NCI-H2107 treated with DMSO at 0.1 percent for 48 hours (cell line): Measurements from ENCODE around the gene IL3RA.
"Not testable (repeated sequence)": the region's sequence is repeated elsewhere in the genome, so short reads cannot be mapped to it uniquely, and the experiment has no call there.

Source experiments
- DNase-seq: peaks from one replicate; lab custom pipeline; 2025; ENCODE audit not compliant: unreplicated experiment; lab: John Stamatoyannopoulos, UW

IL3RA gene

GRCh38 chrX:1327651-1328304, 8.8 kb upstream of the IL3RA start:
- no peak for DNase-seq

- DNase-seq: no peak
Measured at GRCh38 chrX:1330605-1331004, 6.0 kb upstream of the IL3RA start.

- not testable (repeated sequence) for DNase-seq
Measured at GRCh38 chrX:1332433-1332832, 4.2 kb upstream of the IL3RA start.

GRCh38 chrX:1334854-1335253, 1.7 kb upstream of the IL3RA start:
- DNase-seq: no peak

GRCh38 chrX:1336948-1337779, 579 bp downstream of the IL3RA start:
- no peak for DNase-seq

- DNase-seq: no peak
Measured at GRCh38 chrX:1341545-1342184, 5.1 kb downstream of the IL3RA start.

GRCh38 chrX:1349606-1350005, 13.0 kb downstream of the IL3RA start:
- not testable (repeated sequence) for DNase-seq

- DNase-seq: no peak
Measured at GRCh38 chrX:1351981-1352714, 15.6 kb downstream of the IL3RA start.

- DNase-seq: no peak
Measured at GRCh38 chrX:1354036-1355019, 17.7 kb downstream of the IL3RA start.

- DNase-seq: no peak
Measured at GRCh38 chrX:1355131-1356046, 18.8 kb downstream of the IL3RA start.

- DNase-seq: no peak
Measured at GRCh38 chrX:1357993-1358392, 21.4 kb downstream of the IL3RA start.

GRCh38 chrX:1358793-1359476, 22.4 kb downstream of the IL3RA start:
- DNase-seq: no peak

GRCh38 chrX:1359477-1359873, 22.9 kb downstream of the IL3RA start:
- DNase-seq: no peak

GRCh38 chrX:1360171-1360570, 23.6 kb downstream of the IL3RA start:
- no peak for DNase-seq

GRCh38 chrX:1361275-1361674, 24.7 kb downstream of the IL3RA start:
- no peak for DNase-seq

GRCh38 chrX:1361910-1362309, 25.3 kb downstream of the IL3RA start:
- DNase-seq: no peak

GRCh38 chrX:1366363-1366762, 29.8 kb downstream of the IL3RA start:
- not testable (repeated sequence) for DNase-seq

GRCh38 chrX:1368385-1368698, 31.8 kb downstream of the IL3RA start:
- DNase-seq: no peak

GRCh38 chrX:1378306-1378759, 41.7 kb downstream of the IL3RA start:
- DNase-seq: no peak
